Measurements from ENCODE around the gene CNEP1R1.

DNA sequence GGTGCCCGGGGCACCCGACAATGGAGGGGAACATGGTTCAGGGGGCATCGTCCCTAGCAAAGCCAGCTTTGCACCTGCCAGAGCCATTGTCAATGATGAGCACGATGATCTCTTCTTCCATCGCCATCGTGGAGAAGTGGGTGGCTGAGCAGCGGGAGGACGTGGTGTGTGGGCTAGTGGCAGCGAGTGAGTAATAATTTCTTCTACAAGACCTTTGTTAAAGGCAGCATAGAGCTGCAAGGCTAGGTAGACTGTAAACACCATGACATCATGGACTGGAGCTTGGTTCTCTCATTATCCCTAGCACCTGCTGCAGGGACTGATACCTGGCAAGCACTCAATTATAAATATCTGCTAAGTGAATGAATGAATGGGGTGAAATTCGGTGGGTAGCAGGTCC, 34.1 kb downstream of the CNEP1R1 start:
- TF ChIP-seq, protein P1, sequence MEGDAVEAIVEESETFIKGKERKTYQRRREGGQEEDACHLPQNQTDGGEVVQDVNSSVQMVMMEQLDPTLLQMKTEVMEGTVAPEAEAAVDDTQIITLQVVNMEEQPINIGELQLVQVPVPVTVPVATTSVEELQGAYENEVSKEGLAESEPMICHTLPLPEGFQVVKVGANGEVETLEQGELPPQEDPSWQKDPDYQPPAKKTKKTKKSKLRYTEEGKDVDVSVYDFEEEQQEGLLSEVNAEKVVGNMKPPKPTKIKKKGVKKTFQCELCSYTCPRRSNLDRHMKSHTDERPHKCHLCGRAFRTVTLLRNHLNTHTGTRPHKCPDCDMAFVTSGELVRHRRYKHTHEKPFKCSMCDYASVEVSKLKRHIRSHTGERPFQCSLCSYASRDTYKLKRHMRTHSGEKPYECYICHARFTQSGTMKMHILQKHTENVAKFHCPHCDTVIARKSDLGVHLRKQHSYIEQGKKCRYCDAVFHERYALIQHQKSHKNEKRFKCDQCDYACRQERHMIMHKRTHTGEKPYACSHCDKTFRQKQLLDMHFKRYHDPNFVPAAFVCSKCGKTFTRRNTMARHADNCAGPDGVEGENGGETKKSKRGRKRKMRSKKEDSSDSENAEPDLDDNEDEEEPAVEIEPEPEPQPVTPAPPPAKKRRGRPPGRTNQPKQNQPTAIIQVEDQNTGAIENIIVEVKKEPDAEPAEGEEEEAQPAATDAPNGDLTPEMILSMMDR (conservative IDR thresholded peaks at IDR 0.05; ENCODE audit: low read length), result no peak
- no peak for TF ChIP-seq EZH2phosphoT487 (IDR thresholded peaks at IDR 0.05; ENCODE audit: borderline replicate concordance)

Measured in Loucy (cell line).